Measurements from ENCODE around the gene SLC19A1.

Gene SLC19A1

DNA sequence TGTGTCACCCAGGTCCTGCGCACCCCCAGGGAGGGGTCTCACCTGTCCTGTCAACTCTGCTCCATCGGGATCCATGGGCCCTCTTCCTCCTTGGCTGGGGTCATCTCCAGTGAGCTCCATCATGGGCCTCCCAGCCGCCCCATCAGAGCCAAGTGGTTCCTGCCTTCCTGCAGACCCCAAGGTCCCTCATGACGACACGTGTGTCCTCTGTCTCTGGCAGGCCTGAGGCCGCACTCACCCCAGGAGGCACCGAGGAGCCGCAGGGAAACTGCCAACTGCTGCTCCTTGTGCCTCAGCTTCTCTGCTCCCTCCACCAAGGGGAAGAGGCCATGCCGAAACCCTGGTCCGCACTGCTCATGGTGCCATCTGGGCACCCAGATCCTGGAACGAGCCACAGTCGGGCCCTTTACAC is 90.5 kb downstream of the SLC19A1 start:
- no peak overlapping the region for H3K4me3 ChIP-seq (ENCODE audit: low read depth, low read length)
- no peak for DNase-seq (ENCODE audit: low read depth)

DNA sequence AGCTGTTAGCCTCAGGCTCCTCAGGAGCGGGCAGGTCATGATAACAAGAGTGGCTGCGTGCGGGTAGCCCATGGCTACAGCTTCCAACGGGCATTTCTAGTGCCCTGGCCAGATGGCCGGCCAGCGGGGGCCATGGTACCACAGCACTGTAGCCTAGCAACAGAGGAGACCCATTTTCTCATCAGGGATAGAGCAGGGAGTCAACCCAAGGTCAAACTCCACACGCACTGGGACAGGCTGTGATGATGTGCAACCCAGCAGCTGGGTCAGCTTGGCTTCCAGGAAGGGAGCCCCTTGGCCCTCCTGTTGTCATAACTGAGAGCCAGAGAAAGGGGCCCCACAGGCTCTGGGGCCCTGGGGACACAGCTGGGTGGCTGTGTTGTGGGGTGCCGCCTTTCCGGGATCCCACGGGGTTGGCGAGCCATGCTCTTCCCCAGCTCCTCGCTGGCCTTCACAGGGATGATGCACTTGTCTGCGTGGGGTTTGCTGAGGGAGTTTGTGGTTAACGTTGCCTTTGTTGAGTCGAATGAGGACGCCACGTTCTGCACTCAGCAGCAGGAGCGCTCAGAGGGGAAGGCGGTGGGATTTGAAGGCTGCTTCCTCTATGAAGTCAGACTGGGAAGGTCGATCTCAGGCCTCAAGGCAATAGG is 91.0 kb downstream of the SLC19A1 start:
- DNase-seq (ENCODE audit: low read depth): no peak
- no peak overlapping the region for H3K4me3 ChIP-seq (ENCODE audit: low read depth, low read length)

DNA sequence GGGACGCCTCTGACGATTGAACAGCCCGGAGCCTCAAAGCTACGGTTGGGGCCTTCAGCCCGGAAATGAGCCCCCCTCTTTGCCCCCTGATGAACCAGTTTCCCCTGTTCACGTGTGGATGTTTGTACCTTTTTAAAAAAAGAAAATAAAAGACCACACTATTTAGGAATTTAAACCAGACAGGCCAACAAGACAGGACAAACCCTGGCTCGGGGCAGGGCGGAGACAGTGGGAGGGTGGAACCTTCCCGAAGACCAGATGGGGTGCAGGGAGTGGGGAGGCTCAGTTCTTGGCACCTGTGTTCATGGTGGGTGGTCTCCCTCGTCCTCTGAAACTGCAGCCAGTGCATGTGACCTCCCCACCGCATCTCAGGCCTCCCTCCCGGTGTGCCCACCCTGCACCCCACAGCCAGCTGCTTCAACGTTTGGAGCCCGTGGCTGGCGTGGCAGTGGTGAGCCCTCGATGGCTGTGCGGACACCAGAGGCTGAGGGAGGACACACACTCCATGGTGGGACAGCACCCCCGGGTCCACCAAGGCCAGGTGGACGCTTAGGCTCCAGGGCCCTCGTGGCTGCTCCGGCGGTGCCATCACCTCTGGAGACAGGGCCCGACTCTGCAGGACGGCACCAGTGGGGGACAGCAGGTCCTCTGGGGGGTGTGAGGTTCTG is 91.7 kb downstream of the SLC19A1 start:
- DNase-seq (ENCODE audit: low read depth): no peak
- H3K4me3 ChIP-seq (ENCODE audit: low read depth, low read length): no peak overlapping the region

DNA sequence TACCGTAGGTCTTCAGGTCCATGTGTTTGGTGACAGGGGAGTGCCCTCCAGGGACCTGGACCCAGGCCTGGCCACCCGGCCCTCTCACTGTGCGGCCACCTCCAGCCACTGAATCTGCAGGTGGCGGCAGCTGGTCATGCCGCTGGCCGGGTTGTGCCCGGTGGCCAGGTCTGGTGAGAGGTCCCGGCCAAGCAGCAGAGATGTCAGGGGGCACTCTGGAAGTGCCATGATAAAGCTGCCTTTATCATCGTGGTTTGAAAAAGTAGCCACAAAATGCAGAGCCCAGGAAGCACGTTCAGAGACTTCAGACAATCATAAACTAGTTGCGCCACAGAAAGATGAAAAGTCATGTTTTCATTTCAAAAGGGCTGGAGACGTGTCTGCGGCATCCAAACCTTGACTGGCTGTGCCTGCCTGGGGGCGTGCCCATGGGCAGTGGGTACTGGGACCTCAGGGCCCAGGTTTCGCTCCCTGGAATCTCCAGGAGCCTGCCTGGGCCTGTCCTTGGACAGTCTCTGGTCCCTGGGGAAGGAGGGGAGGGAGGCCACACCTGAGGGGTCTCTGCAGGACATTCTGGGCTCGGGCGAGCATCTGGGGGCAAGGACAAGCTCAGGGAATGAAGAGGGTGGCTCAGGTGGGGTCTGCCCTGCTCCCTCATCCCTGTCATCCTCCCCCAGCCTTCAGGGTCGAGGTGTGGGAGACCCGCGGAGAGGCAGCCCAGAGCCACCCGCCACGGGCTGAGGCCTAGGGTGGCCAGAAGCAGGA is 92.4 kb downstream of the SLC19A1 start:
- no peak for DNase-seq (ENCODE audit: low read depth)
- H3K4me3 ChIP-seq (ENCODE audit: low read depth, low read length): no peak overlapping the region

DNA sequence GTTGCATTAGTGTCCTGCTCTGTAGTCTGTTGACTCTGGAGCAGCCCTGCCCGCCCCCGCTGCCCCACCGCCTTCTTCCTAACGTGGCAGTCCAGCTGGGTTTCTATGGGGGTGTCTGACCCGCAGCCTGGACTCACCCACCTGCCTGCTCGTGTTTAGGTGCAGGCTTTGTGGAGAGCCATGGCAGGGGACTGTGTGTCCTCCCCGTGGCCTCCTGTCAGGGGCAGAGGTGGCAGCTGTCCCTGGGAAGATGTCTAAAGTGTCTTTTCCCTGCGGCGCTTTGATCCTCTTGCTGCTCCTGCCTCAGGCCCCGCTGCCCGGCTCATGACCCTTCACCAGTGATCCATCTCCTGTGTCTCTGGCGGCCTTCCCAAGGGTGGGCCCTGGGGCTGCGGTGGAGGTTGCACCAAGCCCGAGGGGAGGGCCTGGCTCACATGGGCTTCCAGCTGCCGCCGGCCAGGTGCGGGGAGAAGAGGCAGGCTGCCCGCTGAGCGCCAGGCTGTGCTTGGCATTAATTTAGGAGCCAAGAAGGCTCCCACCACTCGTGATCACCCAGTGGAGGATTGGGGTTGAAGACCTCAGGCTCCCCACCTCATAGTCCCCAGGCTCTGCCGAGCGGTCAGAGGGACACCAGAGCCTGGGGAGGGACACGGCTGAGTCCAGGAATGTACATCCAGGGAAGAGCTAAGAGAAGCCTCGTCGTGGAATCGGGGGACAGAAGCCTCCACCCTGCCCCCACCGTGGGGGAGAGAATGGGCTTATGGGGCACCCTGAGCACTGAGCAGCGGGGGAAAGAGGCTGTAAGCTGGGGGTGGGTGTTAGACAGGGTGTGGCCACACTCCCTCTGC is 93.2 kb downstream of the SLC19A1 start:
- no peak overlapping the region for H3K4me3 ChIP-seq (ENCODE audit: low read depth, low read length)
- no peak for DNase-seq (ENCODE audit: low read depth)

DNA sequence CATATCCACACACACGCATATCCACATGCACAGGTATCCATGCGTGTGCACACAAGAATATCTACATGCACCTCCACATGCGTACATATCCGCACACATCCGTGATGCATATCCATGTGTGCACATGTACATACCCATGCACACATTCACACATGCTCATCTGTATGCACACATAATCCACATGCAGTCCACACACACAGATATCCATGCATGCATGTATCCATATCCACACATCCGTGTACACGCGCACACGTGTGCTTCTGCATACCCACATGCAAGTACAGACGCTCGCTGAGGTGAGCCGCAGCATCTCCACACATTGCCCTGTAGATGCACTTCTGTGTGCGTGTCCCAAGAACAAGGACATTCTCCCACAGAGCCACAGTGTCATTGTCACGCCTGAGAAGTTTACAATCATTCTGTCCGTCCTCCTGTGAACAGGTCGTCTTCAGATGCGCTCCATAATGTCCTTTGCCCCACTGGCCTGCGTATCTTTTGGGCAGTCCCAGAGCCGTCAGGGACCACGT is 93.9 kb downstream of the SLC19A1 start:
- no peak overlapping the region for H3K4me3 ChIP-seq (ENCODE audit: low read depth, low read length)
- DNase-seq (ENCODE audit: low read depth): no peak

All from skeletal muscle cell (primary cell).